Ovary (tissue), 9 donors: ENCODE data around the gene SEMA6A. TPM values are rescaled to one million over a fixed set of nuclear protein-coding genes. Genes with fewer than 3 reads are reported as not detected.
"Not testable (repeated sequence)": the region's sequence is repeated elsewhere in the genome, so short reads cannot be mapped to it uniquely, and the experiment has no call there.

Experiments used
- DNase-seq, 5 donors: peaks; one replicate each; pipeline ENCODE4 v3.0.0-alpha.2; 2019 to 2020
- H3K27ac ChIP-seq, 2 donors: fragments of 200-600 bp; one replicate each; pipeline versions ENCODE4 v1.5.1 to v1.8.0; 2019 to 2022
- H3K27me3 ChIP-seq: fragments of 200-600 bp; one replicate; pipeline ENCODE4 v1.8.0; 2022
- H3K36me3 ChIP-seq: fragments of 200-600 bp; sonication (generic); one replicate; pipeline ENCODE4 v1.5.1; 2019
- H3K4me1 ChIP-seq: one replicate; pipeline ENCODE4 v1.8.1; 2013; ENCODE audit warnings: mild to moderate bottlenecking, moderate library complexity; ENCODE audit not compliant: insufficient read depth
- H3K4me3 ChIP-seq: fragments of 200-600 bp; sonication (generic); one replicate; pipeline ENCODE4 v1.5.1; 2017
- H3K9me3 ChIP-seq, 2 donors: fragments of 200-600 bp in 1 of 2; sonication (generic) in 1 of 2; one replicate each; pipeline versions ENCODE4 v1.5.1 to v1.8.1; 2013 to 2019; ENCODE audit warnings: mild to moderate bottlenecking in 1 of 2, moderate library complexity in 1 of 2
- EP300 ChIP-seq: sonication (generic); formaldehyde crosslinking; IDR thresholded peaks from one replicate; pipeline ENCODE4 v1.6.1; 2017; ENCODE audit warnings: antibody characterized with exemption
- POLR2A ChIP-seq: fragments of 450-650 bp; IDR thresholded peaks from one replicate; pipeline ENCODE4 v1.6.1; 2017; ENCODE audit warnings: antibody characterized with exemption, mild to moderate bottlenecking, moderate library complexity
- WGBS, 3 donors: extraction: QIAGEN DNeasy Blood & Tissue Kit in 1 of 3; methylation state at CpG; one replicate each; pipeline versions ENCODE4 v1.1.5 to v1.1.7; 2013 to 2017; 5-methylcytosine and 5-hydroxymethylcytosine counted together
- intact Hi-C, 4 donors: fragments of 100-400 bp; cut with DNase I; formaldehyde crosslinking; loops; one replicate each; pipeline versions ENCODE4 v1.11.0 to v1.15.1; 2022 to 2023
- polyA plus RNA-seq, 2 donors: library from polyadenylated mRNA; stranded (reverse); fragments of 200-250 nt in 1 of 2; fragments of 350-450 nt in 1 of 2; fragmentation: Illumina TruSeq in 1 of 2; extraction: RNeasy Lipid Tissue Mini Kit (QIAGEN cat#74804) in 1 of 2; gene quantifications; one replicate each; pipeline ENCODE4 v1.2.3, GENCODE V29; 2013 to 2014
- total RNA-seq, 7 donors: library from RNA; depleted of rRNA in 2 of 7; stranded (reverse); fragments of >200 nt in 2 of 7; fragmentation: NEBNext Ultra II Directional in 3 of 7; extraction: Animal tissue kit (Norgen Biotek cat#: 25700) in 3 of 7; gene quantifications; one replicate each; pipeline versions ENCODE4 v1.1.0 to v1.2.4, GENCODE V29; 2016 to 2023
- TF ChIP-seq, protein P1 (sequence below), 3 donors: fragments of 450-650 bp in 2 of 3; fragments of 200-600 bp in 1 of 3; IDR thresholded peaks; one replicate each; pipeline versions ENCODE4 v1.5.1 to v1.8.0; 2016 to 2022; ENCODE audit warnings: antibody characterized with exemption in 3 of 3, mild to moderate bottlenecking in 1 of 3
- donor health status: DM: no; HTN: no; CAD: no; lungs with moderate emphysema.
- donor health status: DM: no; HTN: no; CAD: no.
- donor health status: Bipolar disorder and iron deficiency.
- donor health status: DM: yes; HTN: yes; CAD: no.
- donor health status: DM: no; HTN: no; CAD: no.
- donor health status: DM: yes; HTN: yes; CAD: no.

The SEMA6A gene
- total and polyA plus RNA-seq, 9 donors, result 5.7 to 57.1 (median 26.3) TPM

DNA sequence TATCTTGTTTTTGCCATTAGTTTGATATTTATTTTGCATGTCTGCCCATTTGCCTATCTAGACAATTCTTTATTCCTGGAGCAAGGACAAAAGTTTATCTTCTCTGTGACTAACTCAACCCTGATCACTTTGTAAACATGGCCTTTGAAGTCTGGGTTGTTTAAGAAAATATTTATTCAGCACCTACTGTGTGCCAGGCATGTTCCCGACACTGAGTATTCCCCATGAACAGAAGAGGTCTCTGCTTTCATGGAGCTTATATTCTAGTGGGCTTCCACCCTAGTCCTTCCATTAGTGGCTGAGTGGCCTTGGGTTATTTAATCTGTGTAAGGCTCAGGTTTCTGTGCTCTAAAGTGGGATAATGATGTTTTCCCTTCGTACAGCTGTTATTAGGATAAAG lies 49.7 kb downstream of the SEMA6A start:
- Histone ChIP-seq H3K4me1 (peaks cover 5% of the 10 kb centered on the region), H3K27me3 (no peaks in the 10 kb centered on the region), H3K36me3 (no peaks in the 10 kb centered on the region), H3K4me3 (no peak overlapping the region), H3K27ac (no peak overlapping the region), H3K9me3 (no peaks in the 10 kb centered on the region)
- 59 to 82% (median 67%) methylated on average over 2 of the region's 2 CpGs for WGBS, 3 donors
- TF ChIP-seq, protein P1, sequence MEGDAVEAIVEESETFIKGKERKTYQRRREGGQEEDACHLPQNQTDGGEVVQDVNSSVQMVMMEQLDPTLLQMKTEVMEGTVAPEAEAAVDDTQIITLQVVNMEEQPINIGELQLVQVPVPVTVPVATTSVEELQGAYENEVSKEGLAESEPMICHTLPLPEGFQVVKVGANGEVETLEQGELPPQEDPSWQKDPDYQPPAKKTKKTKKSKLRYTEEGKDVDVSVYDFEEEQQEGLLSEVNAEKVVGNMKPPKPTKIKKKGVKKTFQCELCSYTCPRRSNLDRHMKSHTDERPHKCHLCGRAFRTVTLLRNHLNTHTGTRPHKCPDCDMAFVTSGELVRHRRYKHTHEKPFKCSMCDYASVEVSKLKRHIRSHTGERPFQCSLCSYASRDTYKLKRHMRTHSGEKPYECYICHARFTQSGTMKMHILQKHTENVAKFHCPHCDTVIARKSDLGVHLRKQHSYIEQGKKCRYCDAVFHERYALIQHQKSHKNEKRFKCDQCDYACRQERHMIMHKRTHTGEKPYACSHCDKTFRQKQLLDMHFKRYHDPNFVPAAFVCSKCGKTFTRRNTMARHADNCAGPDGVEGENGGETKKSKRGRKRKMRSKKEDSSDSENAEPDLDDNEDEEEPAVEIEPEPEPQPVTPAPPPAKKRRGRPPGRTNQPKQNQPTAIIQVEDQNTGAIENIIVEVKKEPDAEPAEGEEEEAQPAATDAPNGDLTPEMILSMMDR (IDR thresholded peaks at IDR 0.05), result no peak
- TF ChIP-seq EP300 (no peak), POLR2A (no peak)
- no peak for DNase-seq
- intact Hi-C loops, result no loop called here

DNA sequence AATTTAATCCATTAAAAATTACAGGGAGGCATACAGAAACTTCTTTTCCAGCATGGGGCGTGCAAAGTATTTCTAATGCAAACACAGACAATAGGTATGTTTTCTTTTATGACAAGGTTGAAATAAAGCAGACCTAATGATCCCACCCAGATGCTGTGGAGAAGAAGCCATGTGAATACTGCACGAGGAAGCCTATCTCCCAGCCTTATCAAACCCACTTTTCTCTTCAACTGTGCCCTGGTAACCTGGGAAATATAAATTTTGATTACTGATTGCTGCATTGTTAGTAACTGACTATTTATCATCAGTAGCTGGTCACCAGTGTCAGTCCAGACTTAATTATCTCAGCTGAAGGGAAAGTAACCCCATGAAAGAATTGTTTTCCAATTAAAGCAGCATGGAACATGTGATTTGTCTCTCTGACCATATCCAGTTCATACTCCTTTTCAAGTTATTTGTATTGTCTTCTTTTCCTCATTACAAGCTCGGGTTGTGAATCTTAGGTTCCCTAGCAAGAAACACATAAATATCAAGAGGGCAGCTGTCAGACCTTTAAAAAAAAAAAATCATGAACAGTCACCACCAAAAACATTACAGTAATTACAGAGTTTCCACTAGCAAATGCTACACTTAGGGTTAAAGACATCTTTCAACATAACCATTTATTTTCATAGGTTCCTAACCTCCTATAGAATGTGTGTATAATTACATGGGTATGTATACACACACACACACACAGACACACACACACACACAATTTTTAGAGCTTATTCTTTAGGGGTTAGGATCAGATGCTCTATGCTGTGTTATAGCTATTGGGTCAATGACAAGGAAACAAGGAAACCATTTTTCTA lies 50.3 kb downstream of the SEMA6A start:
- no peaks in the 10 kb centered on the region for H3K27me3 ChIP-seq
- no peak overlapping the region for H3K4me3 ChIP-seq
- intact Hi-C loops, result no loop called here
- H3K4me1 ChIP-seq, result peaks cover 3% of the 10 kb centered on the region
- no peak for DNase-seq
- H3K9me3 ChIP-seq, result no peaks in the 10 kb centered on the region
- 54 to 71% (median 67%) methylated on average over 3 of the region's 3 CpGs for WGBS, 3 donors
- TF ChIP-seq, protein P1 (IDR thresholded peaks at IDR 0.05), result no peak
- TF ChIP-seq EP300 (no peak), POLR2A (no peak)
- H3K36me3 ChIP-seq, result no peaks in the 10 kb centered on the region
- no peak overlapping the region for H3K27ac ChIP-seq

DNA sequence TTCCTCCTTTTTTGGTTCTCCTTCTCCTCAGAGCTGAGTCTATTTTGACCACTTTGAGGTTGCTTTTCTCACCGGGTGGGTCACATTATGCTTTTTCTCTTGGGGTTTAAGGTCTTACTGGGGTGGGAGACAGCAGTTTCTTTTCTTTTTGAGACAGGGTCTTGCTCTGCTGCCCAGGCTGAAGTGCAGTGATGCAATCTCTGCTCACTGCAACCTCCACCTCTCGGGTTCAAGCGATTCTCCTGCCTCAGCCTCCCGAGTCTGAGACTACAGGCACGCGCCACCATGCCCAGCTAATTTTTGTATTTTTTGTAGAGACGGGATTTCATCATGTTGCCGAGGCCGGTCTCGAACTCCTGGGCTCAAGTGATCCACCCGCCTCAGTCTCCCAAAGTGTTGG lies 51.4 kb downstream of the SEMA6A start:
- H3K27me3 ChIP-seq, H3K4me1 ChIP-seq, intact Hi-C loops, H3K4me3 ChIP-seq, DNase-seq, H3K27ac ChIP-seq, H3K36me3 ChIP-seq, H3K9me3 ChIP-seq: not testable (repeated sequence)
- WGBS, 3 donors, result 95 to 97% (median 96%) methylated on average over 11 of the region's 11 CpGs

DNA sequence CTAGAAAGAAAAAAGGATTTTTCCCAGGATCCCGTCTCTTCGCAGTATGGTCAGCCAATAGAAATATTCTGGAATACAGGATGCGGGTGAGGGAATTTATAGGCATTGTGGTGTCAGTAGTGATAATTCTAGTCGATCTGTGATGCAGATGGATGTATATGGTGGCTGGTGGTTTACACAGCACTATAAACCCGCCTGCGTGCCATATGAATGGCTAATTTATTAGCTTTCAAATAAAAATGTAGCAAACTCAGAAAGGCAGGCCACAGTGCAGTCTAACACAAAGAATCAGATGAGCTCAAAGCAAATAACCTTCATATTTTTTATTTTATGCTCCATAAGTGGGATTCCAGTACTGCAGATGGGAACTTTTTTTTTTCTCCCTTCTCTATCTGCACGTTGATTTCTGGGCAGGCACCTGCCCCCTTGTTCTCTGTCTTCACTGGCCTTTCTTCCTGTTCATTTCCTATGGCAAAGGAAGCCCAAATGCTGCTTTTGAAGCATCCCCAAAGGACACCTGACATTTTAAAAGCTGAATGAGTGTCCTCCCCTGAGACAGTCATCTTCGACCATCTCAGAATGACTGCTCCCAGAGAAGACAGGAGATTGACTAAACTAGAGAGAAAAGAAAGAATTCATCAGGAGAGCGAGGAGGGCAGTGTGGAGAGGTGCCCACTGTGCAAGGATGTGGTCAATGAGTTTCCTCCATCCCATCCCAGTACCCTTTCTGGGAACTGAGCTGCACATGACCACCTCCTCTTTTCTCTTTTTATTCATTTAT lies 52.1 kb downstream of the SEMA6A start:
- Histone ChIP-seq H3K4me3 (no peak overlapping the region), H3K9me3 (no peaks in the 10 kb centered on the region), H3K27me3 (no peaks in the 10 kb centered on the region), H3K4me1 (peaks cover 3% of the 10 kb centered on the region), H3K27ac (no peak overlapping the region), H3K36me3 (no peaks in the 10 kb centered on the region)
- intact Hi-C loops, result no loop called here
- no peak for DNase-seq
- 71 to 82% (median 75%) methylated on average over 9 of the region's 9 CpGs for WGBS, 3 donors
- no peak for TF ChIP-seq POLR2A
- no peak for TF ChIP-seq EP300
- TF ChIP-seq, protein P1 (IDR thresholded peaks at IDR 0.05), result no peak
